ENCODE measurements around the gene SSH2. TPM values are rescaled to one million over a fixed set of nuclear protein-coding genes. Genes with fewer than 3 reads are reported as not detected.

Gene SSH2
- total and polyA plus RNA-seq, 2 donors (not counting 1 experiment from before 2014, with no cell fraction given): 51.5 to 183 TPM

DNA sequence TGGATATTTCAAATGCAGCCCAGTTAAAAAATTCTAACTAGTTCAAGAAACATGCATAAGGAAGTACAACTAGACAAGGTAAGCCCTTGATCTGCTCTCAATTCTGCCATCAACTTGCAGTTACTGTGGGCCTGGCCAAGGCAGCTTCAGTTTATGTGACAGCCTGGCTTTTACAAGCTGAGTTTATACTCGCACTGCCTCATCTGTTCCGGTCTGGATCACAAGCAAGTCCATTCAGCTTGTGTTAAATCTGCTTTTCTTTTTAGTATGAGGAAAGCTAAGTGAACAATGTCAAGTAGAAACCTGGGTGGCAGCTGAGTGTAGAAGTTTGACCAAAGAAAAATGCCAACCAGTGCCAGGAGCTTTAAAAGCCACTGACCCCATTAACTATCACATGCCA is 230.7 kb downstream of the SSH2 start:
- ChIA-PET CTCF (interaction anchor here (0.7 to 2.9 kb wide), 15 partner anchors 9 to 120 kb away, joined by 3 to 18 read pairs (median 4); no protein-coding TSS in a partner anchor), POLR2A (interaction anchor here (0.5 to 1.4 kb wide), 3 partner anchors 8 to 24 kb away, joined by 3 to 6 read pairs (median 3); no protein-coding TSS in a partner anchor)
- intact Hi-C loops (cut with micrococcal nuclease): no loop called here
- Histone ChIP-seq H3K4me3 (ENCODE audit: control extremely low read depth in 1 of 5, extremely low read depth in 1 of 5, insufficient read depth in 1 of 5, low read depth in 2 of 5, low read length in 4 of 5) (no peak overlapping the region), H2AFZ (ENCODE audit: insufficient read depth, low read depth, low read length, poor library complexity, severe bottlenecking) (no peak overlapping the region), H3K9me3 (ENCODE audit: control extremely low read depth in 1 of 3, control insufficient read depth in 2 of 3, insufficient read depth in 1 of 3, low read length in 2 of 3) (no peaks in the 10 kb centered on the region), H3K27ac (ENCODE audit: low read length in 2 of 2) (peak overlapping the region in 1 of 2 donors; percentile 60), H3K4me2 (replicated peaks; ENCODE audit: low read depth, low read length, poor library complexity, severe bottlenecking) (no peak overlapping the region), H4K20me1 (ENCODE audit: control insufficient read depth, insufficient read depth, low read length, poor library complexity, severe bottlenecking) (no peaks in the 10 kb centered on the region), H3K36me3 (replicated peaks in 1 of 2; ENCODE audit: control extremely low read depth in 1 of 2, control insufficient read depth in 1 of 2, extremely low read depth in 1 of 2, insufficient read depth in 2 of 2, low read length in 1 of 2) (peaks cover 9 to 72% of the 10 kb centered on the region in 2 experiments), H3K9ac (ENCODE audit: low read length) (no peak overlapping the region), H3K79me2 (ENCODE audit: control insufficient read depth, insufficient read depth, low read length) (peaks cover 94% of the 10 kb centered on the region), H3K4me1 (ENCODE audit: control insufficient read depth in 2 of 2, insufficient read depth in 2 of 2, low read length in 2 of 2) (peaks cover 20% of the 10 kb centered on the region in 2 donors), H3K27me3 (replicated peaks in 1 of 4; ENCODE audit: control extremely low read depth in 1 of 4, control insufficient read depth in 3 of 4, insufficient read depth in 4 of 4, low read length in 3 of 4) (no peaks in the 10 kb centered on the region)
- Mint-ChIP-seq H3K4me3 (no peak overlapping the region), H3K27ac (peak overlapping the region; percentile 75), H3K9me3 (ENCODE audit: insufficient read depth) (no peaks in the 10 kb centered on the region), H3K27me3 (no peaks in the 10 kb centered on the region), H3K4me1 (peaks cover 34% of the 10 kb centered on the region)
- no peak for TF ChIP-seq EZH2 (IDR thresholded peaks at IDR 0.05; ENCODE audit: borderline replicate concordance, insufficient read depth, low read depth, low read length, poor library complexity, severe bottlenecking)
- TF ChIP-seq, protein P1, sequence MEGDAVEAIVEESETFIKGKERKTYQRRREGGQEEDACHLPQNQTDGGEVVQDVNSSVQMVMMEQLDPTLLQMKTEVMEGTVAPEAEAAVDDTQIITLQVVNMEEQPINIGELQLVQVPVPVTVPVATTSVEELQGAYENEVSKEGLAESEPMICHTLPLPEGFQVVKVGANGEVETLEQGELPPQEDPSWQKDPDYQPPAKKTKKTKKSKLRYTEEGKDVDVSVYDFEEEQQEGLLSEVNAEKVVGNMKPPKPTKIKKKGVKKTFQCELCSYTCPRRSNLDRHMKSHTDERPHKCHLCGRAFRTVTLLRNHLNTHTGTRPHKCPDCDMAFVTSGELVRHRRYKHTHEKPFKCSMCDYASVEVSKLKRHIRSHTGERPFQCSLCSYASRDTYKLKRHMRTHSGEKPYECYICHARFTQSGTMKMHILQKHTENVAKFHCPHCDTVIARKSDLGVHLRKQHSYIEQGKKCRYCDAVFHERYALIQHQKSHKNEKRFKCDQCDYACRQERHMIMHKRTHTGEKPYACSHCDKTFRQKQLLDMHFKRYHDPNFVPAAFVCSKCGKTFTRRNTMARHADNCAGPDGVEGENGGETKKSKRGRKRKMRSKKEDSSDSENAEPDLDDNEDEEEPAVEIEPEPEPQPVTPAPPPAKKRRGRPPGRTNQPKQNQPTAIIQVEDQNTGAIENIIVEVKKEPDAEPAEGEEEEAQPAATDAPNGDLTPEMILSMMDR (IDR thresholded peaks at IDR 0.05): no peak
- ATAC-seq (ENCODE audit: low read depth) (no peak), DNase-seq (no peak)
- WGBS (ENCODE audit: insufficient coverage): 100% methylated on average over 1 of the region's 2 CpGs

DNA sequence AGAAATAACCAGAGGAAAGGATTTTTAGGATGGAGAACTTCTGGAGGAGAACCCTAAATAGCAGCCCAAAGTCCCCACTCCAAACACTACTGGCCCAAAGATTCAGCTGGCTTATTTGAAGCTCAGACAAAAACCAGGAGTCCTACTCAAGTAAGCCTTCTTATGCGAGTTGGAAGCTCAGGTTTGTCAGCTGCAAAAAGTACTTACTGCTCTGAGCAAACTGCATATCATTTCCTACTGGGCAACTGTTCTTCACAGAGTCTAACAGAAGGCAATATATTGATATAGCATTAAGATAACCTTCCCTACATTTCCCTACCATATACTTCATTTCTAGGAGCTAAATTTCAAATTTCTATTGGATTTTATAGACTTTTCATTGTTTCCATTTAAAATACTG is 231.2 kb downstream of the SSH2 start:
- peak overlapping the region; percentile 32 for H3K27ac Mint-ChIP-seq
- CTCF ChIA-PET: interaction anchor here (0.7 to 2.9 kb wide), 15 partner anchors 10 to 119 kb away, joined by 3 to 18 read pairs (median 4); no protein-coding TSS in a partner anchor
- ATAC-seq (ENCODE audit: low read depth) (no peak), DNase-seq (no peak)
- TF ChIP-seq EZH2 (IDR thresholded peaks at IDR 0.05; ENCODE audit: borderline replicate concordance, insufficient read depth, low read depth, low read length, poor library complexity, severe bottlenecking): no peak
- H3K4me3 Mint-ChIP-seq: no peak overlapping the region
- no peaks in the 10 kb centered on the region for H4K20me1 ChIP-seq (ENCODE audit: control insufficient read depth, insufficient read depth, low read length, poor library complexity, severe bottlenecking)
- no peak overlapping the region for H3K4me3 ChIP-seq (ENCODE audit: control extremely low read depth in 1 of 5, extremely low read depth in 1 of 5, insufficient read depth in 1 of 5, low read depth in 2 of 5, low read length in 4 of 5)
- no peaks in the 10 kb centered on the region for H3K27me3 Mint-ChIP-seq
- no peak overlapping the region for H3K9ac ChIP-seq (ENCODE audit: low read length)
- no peaks in the 10 kb centered on the region for H3K9me3 ChIP-seq (ENCODE audit: control extremely low read depth in 1 of 3, control insufficient read depth in 2 of 3, insufficient read depth in 1 of 3, low read length in 2 of 3)
- no peak overlapping the region for H3K4me2 ChIP-seq (replicated peaks; ENCODE audit: low read depth, low read length, poor library complexity, severe bottlenecking)
- H3K27ac ChIP-seq (ENCODE audit: low read length in 2 of 2): peak overlapping the region in 1 of 2 donors; percentile 60
- intact Hi-C loops (cut with micrococcal nuclease): no loop called here
- no CpG with 5 or more reads among the region's 1 CpG for WGBS (ENCODE audit: insufficient coverage)
- peaks cover 15 to 16% of the 10 kb centered on the region in 2 donors for H3K4me1 ChIP-seq (ENCODE audit: control insufficient read depth in 2 of 2, insufficient read depth in 2 of 2, low read length in 2 of 2)
- H3K36me3 ChIP-seq (replicated peaks in 1 of 2; ENCODE audit: control extremely low read depth in 1 of 2, control insufficient read depth in 1 of 2, extremely low read depth in 1 of 2, insufficient read depth in 2 of 2, low read length in 1 of 2): peaks cover 9 to 76% of the 10 kb centered on the region in 2 experiments
- no peak overlapping the region for H2AFZ ChIP-seq (ENCODE audit: insufficient read depth, low read depth, low read length, poor library complexity, severe bottlenecking)
- H3K79me2 ChIP-seq (ENCODE audit: control insufficient read depth, insufficient read depth, low read length): peaks cover 94% of the 10 kb centered on the region
- H3K4me1 Mint-ChIP-seq: peaks cover 32% of the 10 kb centered on the region
- no peaks in the 10 kb centered on the region for H3K27me3 ChIP-seq (replicated peaks in 1 of 4; ENCODE audit: control extremely low read depth in 1 of 4, control insufficient read depth in 3 of 4, insufficient read depth in 4 of 4, low read length in 3 of 4)
- POLR2A ChIA-PET: interaction anchor here (0.5 to 1.4 kb wide), 4 partner anchors 9 to 37 kb away, joined by 3 to 4 read pairs (median 3); no protein-coding TSS in a partner anchor
- no peaks in the 10 kb centered on the region for H3K9me3 Mint-ChIP-seq (ENCODE audit: insufficient read depth)

Measured in B cell (primary cell).